ENCODE results near the gene CARNS1. TPM values are rescaled to one million over a fixed set of nuclear protein-coding genes. Genes with fewer than 3 reads are reported as not detected.

Gene CARNS1
- total RNA-seq, 1 experiment from 2014 or later, result not detected

- Mint-ChIP-seq H3K27ac (ENCODE audit: unreplicated experiment) (no peak overlapping the region), H3K27me3 (ENCODE audit: unreplicated experiment) (no peaks in the 10 kb centered on the region), H3K36me3 (ENCODE audit: insufficient read depth, unreplicated experiment) (peaks cover 78% of the 10 kb centered on the region), H3K4me1 (ENCODE audit: low read depth, unreplicated experiment) (peaks cover 21% of the 10 kb centered on the region), H3K9me3 (ENCODE audit: low read depth, unreplicated experiment) (no peaks in the 10 kb centered on the region), H3K4me3 (ENCODE audit: low read depth, unreplicated experiment) (no peak overlapping the region)
- no peak for DNase-seq
- CTCF ChIA-PET, result no interaction called here
- intact Hi-C loops (cut with micrococcal nuclease; ENCODE audit: unreplicated experiment), result no loop called here
- TF ChIP-seq CTCF (IDR thresholded peaks at IDR 0.05; ENCODE audit: unreplicated experiment), result no peak
- BruUV-seq (replicated peaks), result no TSS peak
These were observed 25.0 kb downstream of the CARNS1 start for GRCh38 chr11:67440229-67441097.

- no peak for TF ChIP-seq CTCF (IDR thresholded peaks at IDR 0.05; ENCODE audit: unreplicated experiment)
- H3K27ac Mint-ChIP-seq (ENCODE audit: unreplicated experiment), result no peak overlapping the region
- peaks cover 71% of the 10 kb centered on the region for H3K36me3 Mint-ChIP-seq (ENCODE audit: insufficient read depth, unreplicated experiment)
- no peak for DNase-seq
- BruUV-seq (replicated peaks), result no TSS peak
- intact Hi-C loops (cut with micrococcal nuclease; ENCODE audit: unreplicated experiment), result no loop called here
- no peaks in the 10 kb centered on the region for H3K27me3 Mint-ChIP-seq (ENCODE audit: unreplicated experiment)
- no peaks in the 10 kb centered on the region for H3K9me3 Mint-ChIP-seq (ENCODE audit: low read depth, unreplicated experiment)
- CTCF ChIA-PET, result no interaction called here
- H3K4me3 Mint-ChIP-seq (ENCODE audit: low read depth, unreplicated experiment), result no peak overlapping the region
- peaks cover 24% of the 10 kb centered on the region for H3K4me1 Mint-ChIP-seq (ENCODE audit: low read depth, unreplicated experiment)
These were observed 25.7 kb downstream of the CARNS1 start for GRCh38 chr11:67441098-67441563.

- Mint-ChIP-seq H3K27ac (ENCODE audit: unreplicated experiment) (no peak overlapping the region), H3K9me3 (ENCODE audit: low read depth, unreplicated experiment) (no peaks in the 10 kb centered on the region), H3K4me3 (ENCODE audit: low read depth, unreplicated experiment) (peak overlapping the region; percentile 84), H3K36me3 (ENCODE audit: insufficient read depth, unreplicated experiment) (peaks cover 64% of the 10 kb centered on the region), H3K4me1 (ENCODE audit: low read depth, unreplicated experiment) (peaks cover 24% of the 10 kb centered on the region), H3K27me3 (ENCODE audit: unreplicated experiment) (no peaks in the 10 kb centered on the region)
- CTCF ChIA-PET, result no interaction called here
- no peak for TF ChIP-seq CTCF (IDR thresholded peaks at IDR 0.05; ENCODE audit: unreplicated experiment)
- DNase-seq, result no peak
- TSS peak; percentile 47 for BruUV-seq (replicated peaks)
- intact Hi-C loops (cut with micrococcal nuclease; ENCODE audit: unreplicated experiment), result no loop called here
These were observed 26.4 kb downstream of the CARNS1 start for GRCh38 chr11:67441731-67442351.

- no TSS peak for BruUV-seq (replicated peaks)
- no peaks in the 10 kb centered on the region for H3K9me3 Mint-ChIP-seq (ENCODE audit: low read depth, unreplicated experiment)
- peaks cover 60% of the 10 kb centered on the region for H3K36me3 Mint-ChIP-seq (ENCODE audit: insufficient read depth, unreplicated experiment)
- peaks cover 24% of the 10 kb centered on the region for H3K4me1 Mint-ChIP-seq (ENCODE audit: low read depth, unreplicated experiment)
- H3K27ac Mint-ChIP-seq (ENCODE audit: unreplicated experiment), result no peak overlapping the region
- intact Hi-C loops (cut with micrococcal nuclease; ENCODE audit: unreplicated experiment), result no loop called here
- TF ChIP-seq CTCF (IDR thresholded peaks at IDR 0.05; ENCODE audit: unreplicated experiment), result no peak
- H3K4me3 Mint-ChIP-seq (ENCODE audit: low read depth, unreplicated experiment), result peak overlapping the region; percentile 84
- CTCF ChIA-PET, result interaction anchor here (0.6 kb wide), 1 partner anchor 50 kb away, joined by 5 read pairs; no protein-coding TSS in a partner anchor
- DNase-seq, result no peak
- no peaks in the 10 kb centered on the region for H3K27me3 Mint-ChIP-seq (ENCODE audit: unreplicated experiment)
These were observed 27.3 kb downstream of the CARNS1 start for GRCh38 chr11:67442504-67443404.

Data from Calu3 (cell line).